Kidney (tissue), 14 donors: ENCODE data around the gene GLT1D1. TPM values are rescaled to one million over a fixed set of nuclear protein-coding genes. Genes with fewer than 3 reads are reported as not detected.

Experiments
- DNase-seq, 5 donors: peaks; one replicate each; pipeline ENCODE4 v3.0.0-alpha.2; 2013 to 2020
- FAIRE-seq: peaks from 2 replicates; lab custom pipeline; 2012; peaks lifted over from hg19 to GRCh38; lab: Jason Lieb, UNC
- H3K27ac ChIP-seq, 2 donors: one replicate each; pipeline ENCODE4 v1.7.0; 2013; ENCODE audit warnings: low read depth in 2 of 2, low read length in 2 of 2, inconsistent platforms in 1 of 2
- H3K27me3 ChIP-seq: one replicate; pipeline ENCODE4 v1.7.1; 2013; ENCODE audit warnings: low read length, inconsistent platforms; ENCODE audit not compliant: control insufficient read depth, insufficient read depth
- H3K36me3 ChIP-seq, 3 donors: one replicate each; pipeline versions ENCODE4 v1.7.0 to v1.7.1; 2013; ENCODE audit warnings: low read length in 3 of 3, control low read depth in 1 of 3, inconsistent platforms in 1 of 3; ENCODE audit not compliant: insufficient read depth in 3 of 3, control insufficient read depth in 2 of 3
- H3K4me1 ChIP-seq, 3 donors: one replicate each; pipeline versions ENCODE4 v1.7.0 to v1.7.1; 2013; ENCODE audit warnings: low read length in 3 of 3, inconsistent platforms in 1 of 3, low read depth in 1 of 3; ENCODE audit not compliant: control insufficient read depth in 2 of 3, insufficient read depth in 2 of 3
- H3K4me3 ChIP-seq, 3 donors: one replicate each; pipeline versions ENCODE4 v1.7.0 to v1.8.1; 2013; ENCODE audit warnings: low read length in 3 of 3, control low read depth in 1 of 3, inconsistent platforms in 1 of 3
- H3K9ac ChIP-seq, 3 donors: one replicate each; pipeline versions ENCODE4 v1.7.0 to v1.7.1; 2013; ENCODE audit warnings: low read length in 3 of 3, control low read depth in 1 of 3, inconsistent platforms in 1 of 3
- H3K9me3 ChIP-seq, 3 donors: one replicate each; pipeline versions ENCODE4 v1.7.0 to v1.7.1; 2013; ENCODE audit warnings: low read length in 3 of 3, control low read depth in 1 of 3, inconsistent platforms in 1 of 3; ENCODE audit not compliant: control insufficient read depth in 2 of 3, insufficient read depth in 1 of 3
- intact Hi-C: fragments of 100-400 bp; cut with DNase I; formaldehyde crosslinking; loops from one replicate; pipeline ENCODE4 v1.11.1; 2022
- polyA plus RNA-seq: library from polyadenylated mRNA; stranded (reverse); fragments of 350-450 nt; fragmentation: Illumina TruSeq; extraction: RNeasy Lipid Tissue Mini Kit (QIAGEN cat#74804); gene quantifications from one replicate; pipeline ENCODE4 v1.2.3, GENCODE V29; 2014; ENCODE audit warnings: low read depth, low replicate concordance; ENCODE audit not compliant: insufficient read depth
- total RNA-seq: library from RNA; stranded (reverse); fragmentation: NEBNext Ultra II Directional; extraction: Animal tissue kit (Norgen Biotek cat#: 25700); gene quantifications from one replicate; pipeline ENCODE4 v1.2.1, GENCODE V29; 2021
- TF ChIP-seq, protein P1 (sequence below): IDR thresholded peaks from 3 replicates; pipeline ENCODE4 v1.5.1; 2012; ENCODE audit warnings: mild to moderate bottlenecking, moderate library complexity, borderline replicate concordance; ENCODE audit not compliant: insufficient read depth; ENCODE audit errors: extremely low read depth
- donor health status: control.
- donor health status: control.
- donor health status: control.
- donor health status: control.
- donor health status: control.
- donor health status: DM: yes; HTN: yes; CAD: no.
- donor health status: Normal renal cell carcinoma (clear cell type).

Gene GLT1D1
- total and polyA plus RNA-seq, 2 donors from 2014 or later: 0.41 to 0.45 TPM

DNA sequence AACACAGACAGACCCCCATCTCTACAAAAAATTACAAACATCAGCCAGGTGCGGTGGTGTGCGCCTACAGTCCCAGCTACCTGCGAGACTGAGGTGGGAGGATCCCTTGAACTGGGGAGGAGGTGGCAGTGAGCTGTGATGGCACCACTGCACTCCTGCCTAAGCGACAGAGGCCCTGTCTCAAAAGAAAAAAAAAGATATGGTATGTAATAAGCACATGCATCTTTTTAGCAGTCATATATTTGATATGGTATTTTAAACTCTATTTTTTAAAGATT, 36.7 kb upstream of the GLT1D1 start:
- no peaks in the 10 kb centered on the region for H3K27me3 ChIP-seq
- no peak overlapping the region for H3K27ac ChIP-seq
- H3K36me3 ChIP-seq: peaks cover 0 to 11% (median 2%) of the 10 kb centered on the region in 3 donors
- no peak for FAIRE-seq
- peaks cover 0 to 9% (median 0%) of the 10 kb centered on the region in 3 donors for H3K4me1 ChIP-seq
- TF ChIP-seq, protein P1, sequence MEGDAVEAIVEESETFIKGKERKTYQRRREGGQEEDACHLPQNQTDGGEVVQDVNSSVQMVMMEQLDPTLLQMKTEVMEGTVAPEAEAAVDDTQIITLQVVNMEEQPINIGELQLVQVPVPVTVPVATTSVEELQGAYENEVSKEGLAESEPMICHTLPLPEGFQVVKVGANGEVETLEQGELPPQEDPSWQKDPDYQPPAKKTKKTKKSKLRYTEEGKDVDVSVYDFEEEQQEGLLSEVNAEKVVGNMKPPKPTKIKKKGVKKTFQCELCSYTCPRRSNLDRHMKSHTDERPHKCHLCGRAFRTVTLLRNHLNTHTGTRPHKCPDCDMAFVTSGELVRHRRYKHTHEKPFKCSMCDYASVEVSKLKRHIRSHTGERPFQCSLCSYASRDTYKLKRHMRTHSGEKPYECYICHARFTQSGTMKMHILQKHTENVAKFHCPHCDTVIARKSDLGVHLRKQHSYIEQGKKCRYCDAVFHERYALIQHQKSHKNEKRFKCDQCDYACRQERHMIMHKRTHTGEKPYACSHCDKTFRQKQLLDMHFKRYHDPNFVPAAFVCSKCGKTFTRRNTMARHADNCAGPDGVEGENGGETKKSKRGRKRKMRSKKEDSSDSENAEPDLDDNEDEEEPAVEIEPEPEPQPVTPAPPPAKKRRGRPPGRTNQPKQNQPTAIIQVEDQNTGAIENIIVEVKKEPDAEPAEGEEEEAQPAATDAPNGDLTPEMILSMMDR: no peak
- intact Hi-C loops: no loop called here
- no peaks in the 10 kb centered on the region for H3K9me3 ChIP-seq
- H3K9ac ChIP-seq: no peak overlapping the region
- DNase-seq: no peak
- no peak overlapping the region for H3K4me3 ChIP-seq

DNA sequence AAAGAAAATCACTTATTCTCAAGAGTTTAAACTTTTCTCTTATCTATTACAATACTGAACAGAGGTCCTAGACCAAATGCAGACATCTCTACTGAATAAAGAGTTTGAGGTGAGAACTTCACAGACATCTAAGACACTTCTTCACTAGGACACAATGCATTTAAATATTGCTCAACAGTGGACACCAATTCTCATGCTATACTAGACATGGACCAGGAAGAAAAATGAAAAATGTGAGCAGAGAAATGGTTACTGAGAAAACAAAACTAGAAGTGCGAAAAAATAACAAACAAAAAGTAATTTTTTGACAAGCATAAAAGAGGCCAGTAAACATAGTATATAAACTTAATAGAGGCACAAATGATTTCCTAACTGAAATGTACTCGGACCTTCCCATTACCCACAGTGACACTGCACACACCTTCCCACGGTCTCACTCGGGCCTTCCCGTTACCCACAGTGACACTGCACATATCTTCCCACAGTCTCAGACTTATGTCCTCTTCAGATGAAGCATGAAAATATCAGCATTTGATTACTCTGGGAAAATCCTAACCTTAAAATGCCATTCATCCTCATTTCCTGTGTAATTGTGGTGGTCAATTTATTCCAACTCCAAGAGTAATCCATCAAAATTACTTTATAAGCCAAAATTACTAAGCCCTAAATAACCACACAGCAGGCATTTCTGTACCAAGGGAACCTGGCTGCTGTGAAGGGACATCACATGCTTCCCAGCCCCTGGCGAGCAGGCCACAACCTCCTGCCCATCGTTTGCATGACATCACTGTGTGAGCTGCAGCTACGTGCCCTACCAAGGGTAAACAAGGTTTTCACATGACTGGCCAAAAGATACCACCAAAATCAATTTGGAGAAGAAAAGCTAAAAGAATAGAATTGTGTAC, 35.9 kb upstream of the GLT1D1 start:
- peak in 1 of 5 donors; percentile 44 for DNase-seq
- TF ChIP-seq, protein P1: no peak
- Histone ChIP-seq H3K36me3 (peaks cover 0 to 11% (median 2%) of the 10 kb centered on the region in 3 donors), H3K4me1 (peaks cover 0 to 11% (median 0%) of the 10 kb centered on the region in 3 donors), H3K27ac (peak overlapping the region in 1 of 2 donors; percentile 2), H3K9me3 (no peaks in the 10 kb centered on the region), H3K27me3 (no peaks in the 10 kb centered on the region), H3K9ac (no peak overlapping the region), H3K4me3 (no peak overlapping the region)
- intact Hi-C loops: no loop called here
- no peak for FAIRE-seq

DNA sequence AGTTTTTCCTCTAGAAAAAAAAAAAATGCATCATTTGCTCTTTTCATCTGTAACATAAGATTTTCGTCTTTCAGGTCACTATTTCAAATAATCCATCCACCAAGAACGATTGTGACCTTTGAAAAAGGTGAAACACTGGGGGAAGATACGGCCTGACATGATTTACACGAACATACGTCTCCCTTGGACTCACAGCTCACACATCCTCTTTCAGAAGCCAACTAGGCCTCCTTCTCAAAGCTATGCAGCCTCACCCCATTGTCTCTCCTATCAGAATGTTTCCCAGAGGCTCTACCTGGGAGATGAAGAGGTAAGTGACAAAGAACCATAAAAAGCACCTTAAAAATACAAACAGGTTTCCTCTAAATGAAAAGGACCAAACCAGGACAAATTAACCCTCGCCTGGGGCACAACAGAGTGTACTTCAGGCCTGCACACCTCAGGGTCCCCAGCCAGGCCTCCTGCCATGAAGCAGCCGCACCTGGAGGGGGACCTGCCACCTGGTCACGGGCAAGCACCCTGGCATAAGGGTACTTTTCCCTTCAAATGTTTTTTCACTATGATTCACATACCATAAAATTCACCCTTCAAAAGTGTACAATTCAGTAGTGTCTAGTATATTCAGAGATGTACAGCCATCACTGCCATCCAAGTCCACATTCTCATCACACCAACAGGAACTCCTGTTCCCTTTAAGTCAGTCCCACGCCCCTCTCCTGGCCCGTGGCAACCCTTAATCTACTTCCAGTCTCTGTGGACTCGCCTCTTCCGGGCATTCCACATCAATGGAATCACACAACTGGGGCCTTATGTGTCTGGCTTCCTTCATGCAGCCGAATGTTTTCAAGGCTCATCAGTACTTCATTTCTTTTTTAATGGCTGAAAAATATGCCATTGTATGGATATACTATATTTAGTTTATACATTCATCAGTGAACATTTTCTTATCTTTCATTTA, 34.9 kb upstream of the GLT1D1 start:
- Histone ChIP-seq H3K36me3 (peaks cover 0 to 11% (median 2%) of the 10 kb centered on the region in 3 donors), H3K27me3 (no peaks in the 10 kb centered on the region), H3K4me3 (no peak overlapping the region), H3K27ac (peak overlapping the region; percentile 9 to 32), H3K4me1 (peaks cover 0 to 14% (median 0%) of the 10 kb centered on the region in 3 donors), H3K9me3 (no peaks in the 10 kb centered on the region), H3K9ac (no peak overlapping the region)
- DNase-seq: no peak
- no peak for FAIRE-seq
- TF ChIP-seq, protein P1: no peak
- intact Hi-C loops: no loop called here
